Measurements from ENCODE around the gene NTF4. TPM values are rescaled to one million over a fixed set of nuclear protein-coding genes. Genes with fewer than 3 reads are reported as not detected.
"Not testable (repeated sequence)": the region's sequence is repeated elsewhere in the genome, so short reads cannot be mapped to it uniquely, and the experiment has no call there.

Gene NTF4
- total RNA-seq, 2 donors from 2014 or later, result 5.0 to 8.9 TPM

DNA sequence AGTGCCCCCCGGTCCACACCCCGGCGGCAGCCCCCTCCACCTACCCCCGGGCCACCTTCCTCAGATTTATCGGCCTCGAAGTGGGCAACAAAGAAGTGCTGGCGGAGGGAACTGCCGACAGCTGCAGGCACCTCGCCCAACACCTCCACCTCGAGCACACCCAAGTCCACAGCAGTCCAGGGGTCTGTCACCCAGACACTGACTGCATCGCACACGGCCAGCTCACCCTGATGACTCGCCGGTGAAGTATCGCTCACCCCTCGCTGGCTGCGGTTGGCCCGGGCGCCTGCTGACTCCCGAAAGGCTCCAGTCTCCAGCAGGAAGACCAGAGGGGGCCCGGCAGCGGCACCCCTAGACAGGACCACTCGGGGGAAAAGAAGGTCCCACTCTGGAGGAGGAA is 39.0 kb downstream of the NTF4 start:
- H3K4me1 Mint-ChIP-seq; H3K9me3 Mint-ChIP-seq; H3K36me3 ChIP-seq (ENCODE audit: control insufficient read depth, insufficient read depth, low read length); DNase-seq; H3K4me1 ChIP-seq (ENCODE audit: control insufficient read depth, insufficient read depth, low read length); H3K4me3 ChIP-seq (ENCODE audit: low read length); H3K27ac Mint-ChIP-seq; H3K27ac ChIP-seq (ENCODE audit: low read depth, low read length); H3K9ac ChIP-seq (ENCODE audit: extremely low read depth, low read length, poor library complexity, severe bottlenecking); H3K27me3 ChIP-seq (ENCODE audit: control insufficient read depth, insufficient read depth, low read length, poor library complexity, severe bottlenecking); H3K36me3 Mint-ChIP-seq (ENCODE audit: low read depth); H3K4me3 Mint-ChIP-seq; H3K9me3 ChIP-seq (ENCODE audit: control insufficient read depth, low read length): not testable (repeated sequence)
- peaks cover 25% of the 10 kb centered on the region for H3K27me3 Mint-ChIP-seq (ENCODE audit: insufficient read depth)
- WGBS, 2 experiments (ENCODE audit: insufficient coverage in 1 of 2, insufficient read length in 1 of 2), result 84 to 88% methylated on average over 7 to 23 of the region's 23 CpGs

GRCh38 chr19:49025088-49025487 is 39.5 kb downstream of the NTF4 start:
- peaks cover 30% of the 10 kb centered on the region for H3K27me3 Mint-ChIP-seq (ENCODE audit: insufficient read depth)
- not testable (repeated sequence) for H3K36me3 ChIP-seq (ENCODE audit: control insufficient read depth, insufficient read depth, low read length); H3K36me3 Mint-ChIP-seq (ENCODE audit: low read depth); H3K27me3 ChIP-seq (ENCODE audit: control insufficient read depth, insufficient read depth, low read length, poor library complexity, severe bottlenecking); H3K9me3 ChIP-seq (ENCODE audit: control insufficient read depth, low read length); H3K27ac ChIP-seq (ENCODE audit: low read depth, low read length); H3K9me3 Mint-ChIP-seq; H3K9ac ChIP-seq (ENCODE audit: extremely low read depth, low read length, poor library complexity, severe bottlenecking); H3K4me1 Mint-ChIP-seq; H3K4me3 Mint-ChIP-seq; H3K4me1 ChIP-seq (ENCODE audit: control insufficient read depth, insufficient read depth, low read length); H3K4me3 ChIP-seq (ENCODE audit: low read length); DNase-seq; H3K27ac Mint-ChIP-seq
- WGBS, 2 experiments (ENCODE audit: insufficient coverage in 1 of 2, insufficient read length in 1 of 2), result no CpG with 5 or more reads among the region's 6 CpGs

- not testable (repeated sequence) for H3K27me3 ChIP-seq (ENCODE audit: control insufficient read depth, insufficient read depth, low read length, poor library complexity, severe bottlenecking); H3K4me3 ChIP-seq (ENCODE audit: low read length); H3K4me1 ChIP-seq (ENCODE audit: control insufficient read depth, insufficient read depth, low read length); H3K27ac Mint-ChIP-seq; DNase-seq; H3K4me3 Mint-ChIP-seq; H3K9ac ChIP-seq (ENCODE audit: extremely low read depth, low read length, poor library complexity, severe bottlenecking); H3K9me3 Mint-ChIP-seq; H3K9me3 ChIP-seq (ENCODE audit: control insufficient read depth, low read length); H3K36me3 Mint-ChIP-seq (ENCODE audit: low read depth); H3K27ac ChIP-seq (ENCODE audit: low read depth, low read length); H3K4me1 Mint-ChIP-seq; H3K36me3 ChIP-seq (ENCODE audit: control insufficient read depth, insufficient read depth, low read length)
- 65 to 77% methylated on average over 4 to 13 of the region's 15 CpGs for WGBS, 2 experiments (ENCODE audit: insufficient coverage in 1 of 2, insufficient read length in 1 of 2)
- H3K27me3 Mint-ChIP-seq (ENCODE audit: insufficient read depth), result peaks cover 36% of the 10 kb centered on the region
Observed at GRCh38 chr19:49024233-49024632, 40.4 kb downstream of the NTF4 start, which contains the start of gene CGB3. Gene CGB3, minus strand, starts transcription at chr19:49024333. Its CDS starts 362 bp downstream, at chr19:49023971.

GRCh38 chr19:49022116-49022515 is 42.5 kb downstream of the NTF4 start:
- Histone ChIP-seq H3K27me3 (ENCODE audit: control insufficient read depth, insufficient read depth, low read length, poor library complexity, severe bottlenecking) (peaks cover 12% of the 10 kb centered on the region), H3K9ac (ENCODE audit: extremely low read depth, low read length, poor library complexity, severe bottlenecking) (no peak overlapping the region), H3K36me3 (ENCODE audit: control insufficient read depth, insufficient read depth, low read length) (no peaks in the 10 kb centered on the region), H3K4me3 (ENCODE audit: low read length) (no peak overlapping the region), H3K9me3 (ENCODE audit: control insufficient read depth, low read length) (no peaks in the 10 kb centered on the region), H3K4me1 (ENCODE audit: control insufficient read depth, insufficient read depth, low read length) (no peaks in the 10 kb centered on the region), H3K27ac (ENCODE audit: low read depth, low read length) (no peak overlapping the region)
- 90 to 94% methylated on average over 7 to 9 of the region's 9 CpGs for WGBS, 2 experiments (ENCODE audit: insufficient coverage in 1 of 2, insufficient read length in 1 of 2)
- H3K36me3 Mint-ChIP-seq (ENCODE audit: low read depth), result no peaks in the 10 kb centered on the region
- H3K4me1 Mint-ChIP-seq, result peaks cover 7% of the 10 kb centered on the region
- no peak overlapping the region for H3K27ac Mint-ChIP-seq
- no peak overlapping the region for H3K4me3 Mint-ChIP-seq
- peaks cover 49% of the 10 kb centered on the region for H3K27me3 Mint-ChIP-seq (ENCODE audit: insufficient read depth)
- DNase-seq, result no peak
- no peaks in the 10 kb centered on the region for H3K9me3 Mint-ChIP-seq
- TF ChIP-seq CTCF (conservative IDR thresholded peaks at IDR 0.05), result no peak
